Activated CD4-positive, alpha-beta T cell treated with anti-CD3 and anti-CD28 coated beads, Interleukin-2, amount 10 ng/mL, durations not matched to agents 7 days and 5 days (primary cell): ENCODE results near the gene SCARB2. TPM values are rescaled to one million over a fixed set of nuclear protein-coding genes. Genes with fewer than 3 reads are reported as not detected.

ENCODE experiments used
- CTCF ChIA-PET: fragments of 350-600 bp; sonication (Branson Sonifier 250); formaldehyde crosslinking; loops from one replicate; lab custom pipeline; 2021; ENCODE audit warnings: antibody characterized with exemption; lab: Charles Lee
- POLR2A ChIA-PET: fragments of 350-600 bp; sonication (Branson Sonifier 250); formaldehyde crosslinking; loops from one replicate; lab custom pipeline; 2021; ENCODE audit warnings: antibody characterized with exemption; lab: Charles Lee
- DNase-seq: peaks from one replicate; pipeline ENCODE4 v3.0.0-alpha.2; 2020
- H3K27ac Mint-ChIP-seq: one replicate; pipeline ENCODE4 v1.8.0; 2021; ENCODE audit warnings: mild to moderate bottlenecking, moderate library complexity, mixed read lengths
- H3K27me3 Mint-ChIP-seq: one replicate; pipeline ENCODE4 v1.8.0; 2021; ENCODE audit warnings: mixed read lengths
- H3K36me3 Mint-ChIP-seq: one replicate; pipeline ENCODE4 v1.8.0; 2021; ENCODE audit warnings: low read depth, mixed read lengths
- H3K4me1 Mint-ChIP-seq: one replicate; pipeline ENCODE4 v1.8.0; 2021; ENCODE audit warnings: mixed read lengths
- H3K4me3 Mint-ChIP-seq: one replicate; pipeline ENCODE4 v1.8.0; 2021; ENCODE audit warnings: mild to moderate bottlenecking, moderate library complexity, mixed read lengths
- H3K9me3 Mint-ChIP-seq: one replicate; pipeline ENCODE4 v1.8.0; 2021; ENCODE audit warnings: mixed read lengths
- total RNA-seq, 2 experiments: library from RNA; stranded (reverse); gene quantifications; one replicate each; pipeline ENCODE4 v1.2.3, GENCODE V29; 2021

SCARB2 gene
- total RNA-seq, 2 experiments from 2014 or later: 17.0 to 17.8 TPM

DNA sequence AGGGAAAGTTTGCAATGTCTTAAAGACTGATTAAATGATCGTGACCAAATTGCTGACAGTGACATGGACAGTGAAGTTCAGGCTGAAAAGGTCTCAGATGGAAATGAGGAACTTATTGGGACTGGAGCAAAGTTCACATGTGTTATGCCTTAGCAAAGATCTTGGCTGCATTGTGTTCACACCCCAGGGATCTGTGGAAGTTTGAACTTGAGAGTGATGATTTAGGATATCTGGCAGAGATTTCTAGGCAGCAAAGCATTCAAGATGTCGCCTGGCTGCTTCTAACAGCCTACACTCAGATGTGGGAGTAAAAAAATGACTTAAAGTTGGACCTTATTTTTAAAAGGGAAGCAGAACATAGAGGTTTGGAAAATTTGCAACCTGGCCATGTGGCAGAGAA, 21.4 kb downstream of the SCARB2 start:
- no peak overlapping the region for H3K4me3 Mint-ChIP-seq
- no peaks in the 10 kb centered on the region for H3K27me3 Mint-ChIP-seq
- ChIA-PET CTCF (interaction anchor here (3.0 kb wide), 1 partner anchor 13 kb away, joined by 11 read pairs; no protein-coding TSS in a partner anchor), POLR2A (no interaction called here)
- peaks cover 2% of the 10 kb centered on the region for H3K4me1 Mint-ChIP-seq
- no peak for DNase-seq
- H3K36me3 Mint-ChIP-seq: peaks cover 38% of the 10 kb centered on the region
- peaks cover 9% of the 10 kb centered on the region for H3K9me3 Mint-ChIP-seq
- no peak overlapping the region for H3K27ac Mint-ChIP-seq

DNA sequence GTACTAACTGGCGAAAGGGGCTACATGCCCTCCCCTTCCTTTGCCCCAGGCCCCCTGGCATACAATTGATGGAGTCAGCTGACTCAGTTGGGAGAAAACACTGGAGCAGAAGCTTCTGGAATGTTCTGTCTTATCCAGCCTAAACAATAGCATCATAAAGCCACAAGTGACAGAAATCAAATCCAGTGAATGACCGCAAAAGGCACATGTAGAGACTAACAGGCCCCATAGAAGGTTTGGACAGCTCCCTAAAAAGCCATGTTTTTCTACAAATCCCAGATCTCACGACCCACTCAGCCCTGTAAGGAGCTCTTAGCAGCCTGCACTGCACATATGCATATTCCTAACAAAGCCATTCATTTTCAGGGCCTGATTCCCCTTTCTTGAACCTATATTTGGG, 25.1 kb downstream of the SCARB2 start:
- CTCF ChIA-PET: interaction anchor here (1.3 to 1.7 kb wide), 2 partner anchors 9 to 15 kb away, joined by 3 to 5 read pairs; no protein-coding TSS in a partner anchor
- Mint-ChIP-seq H3K9me3 (peaks cover 9% of the 10 kb centered on the region), H3K27me3 (no peaks in the 10 kb centered on the region), H3K36me3 (peaks cover 24% of the 10 kb centered on the region), H3K27ac (no peak overlapping the region), H3K4me1 (no peaks in the 10 kb centered on the region), H3K4me3 (no peak overlapping the region)
- DNase-seq: no peak
- POLR2A ChIA-PET: no interaction called here

DNA sequence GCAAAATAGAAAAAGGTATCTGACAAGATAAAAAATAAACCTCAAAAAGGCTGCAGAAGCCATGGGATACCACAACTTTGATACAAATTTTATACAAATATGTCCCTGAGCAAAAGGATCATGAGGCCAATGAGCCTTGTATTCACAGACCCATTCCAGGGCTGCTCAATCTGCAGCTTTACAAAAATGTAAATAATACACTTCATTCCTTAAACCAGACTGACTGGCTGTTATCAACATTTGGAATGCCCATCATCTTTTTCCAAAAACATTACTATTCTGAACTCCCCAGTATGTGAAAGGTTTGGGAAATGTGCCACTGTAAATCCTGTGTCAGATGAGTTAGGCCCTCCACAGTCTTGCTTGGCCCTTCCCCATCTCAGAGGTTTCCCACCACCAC, 25.5 kb downstream of the SCARB2 start:
- no peaks in the 10 kb centered on the region for H3K27me3 Mint-ChIP-seq
- H3K36me3 Mint-ChIP-seq: peaks cover 21% of the 10 kb centered on the region
- CTCF ChIA-PET: interaction anchor here (1.7 kb wide), 1 partner anchor 8 kb away, joined by 5 read pairs; no protein-coding TSS in a partner anchor
- no peak overlapping the region for H3K27ac Mint-ChIP-seq
- H3K4me3 Mint-ChIP-seq: no peak overlapping the region
- peaks cover 9% of the 10 kb centered on the region for H3K9me3 Mint-ChIP-seq
- POLR2A ChIA-PET: interaction anchor here (0.7 kb wide), 1 partner anchor 11 kb away, joined by 5 read pairs; no protein-coding TSS in a partner anchor
- DNase-seq: no peak
- no peaks in the 10 kb centered on the region for H3K4me1 Mint-ChIP-seq

DNA sequence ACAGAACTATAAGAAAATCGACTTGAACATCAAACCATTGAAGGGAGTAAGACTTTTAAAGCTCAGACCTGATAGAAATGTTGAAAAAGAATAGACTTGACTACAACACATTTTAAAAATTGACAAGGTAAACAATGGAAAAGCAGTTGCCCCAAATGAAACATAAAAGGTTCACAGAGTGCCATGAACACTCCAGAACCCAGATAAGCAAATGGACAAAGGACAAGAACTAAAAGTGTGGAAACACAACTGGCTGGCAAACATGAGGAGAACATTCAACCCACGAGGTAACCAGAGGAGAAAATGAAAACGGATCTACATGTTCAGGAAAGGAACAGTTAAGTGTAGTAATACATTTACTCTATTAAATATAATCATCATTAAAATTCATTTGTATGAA, 26.5 kb downstream of the SCARB2 start:
- ChIA-PET CTCF (no interaction called here), POLR2A (no interaction called here)
- Mint-ChIP-seq H3K36me3 (peaks cover 11% of the 10 kb centered on the region), H3K9me3 (peaks cover 3% of the 10 kb centered on the region), H3K27me3 (no peaks in the 10 kb centered on the region), H3K4me1 (no peaks in the 10 kb centered on the region), H3K27ac (no peak overlapping the region), H3K4me3 (no peak overlapping the region)
- no peak for DNase-seq

DNA sequence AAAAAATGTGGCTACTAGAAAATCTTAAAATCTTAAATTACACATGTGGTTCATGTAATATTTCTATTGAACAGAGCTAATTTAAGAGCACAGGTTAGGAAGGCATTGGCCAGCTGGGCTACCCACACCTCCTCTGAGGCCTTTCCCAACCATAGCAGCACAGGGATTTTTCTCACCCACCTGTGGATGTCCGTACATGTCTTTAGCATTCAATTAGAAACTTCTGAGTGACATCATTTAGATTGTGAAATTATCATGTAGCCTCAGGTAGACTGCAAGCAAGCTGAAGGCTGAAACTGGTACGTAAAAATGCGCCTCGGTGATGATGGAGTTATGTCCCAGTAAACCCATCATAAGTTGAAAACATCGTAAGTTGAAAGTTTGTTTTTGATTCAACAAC, 31.2 kb downstream of the SCARB2 start:
- ChIA-PET POLR2A (no interaction called here), CTCF (no interaction called here)
- no peaks in the 10 kb centered on the region for H3K27me3 Mint-ChIP-seq
- H3K36me3 Mint-ChIP-seq: peaks cover 2% of the 10 kb centered on the region
- H3K9me3 Mint-ChIP-seq: no peaks in the 10 kb centered on the region
- no peak overlapping the region for H3K4me3 Mint-ChIP-seq
- no peak for DNase-seq
- H3K4me1 Mint-ChIP-seq: no peaks in the 10 kb centered on the region
- H3K27ac Mint-ChIP-seq: no peak overlapping the region

DNA sequence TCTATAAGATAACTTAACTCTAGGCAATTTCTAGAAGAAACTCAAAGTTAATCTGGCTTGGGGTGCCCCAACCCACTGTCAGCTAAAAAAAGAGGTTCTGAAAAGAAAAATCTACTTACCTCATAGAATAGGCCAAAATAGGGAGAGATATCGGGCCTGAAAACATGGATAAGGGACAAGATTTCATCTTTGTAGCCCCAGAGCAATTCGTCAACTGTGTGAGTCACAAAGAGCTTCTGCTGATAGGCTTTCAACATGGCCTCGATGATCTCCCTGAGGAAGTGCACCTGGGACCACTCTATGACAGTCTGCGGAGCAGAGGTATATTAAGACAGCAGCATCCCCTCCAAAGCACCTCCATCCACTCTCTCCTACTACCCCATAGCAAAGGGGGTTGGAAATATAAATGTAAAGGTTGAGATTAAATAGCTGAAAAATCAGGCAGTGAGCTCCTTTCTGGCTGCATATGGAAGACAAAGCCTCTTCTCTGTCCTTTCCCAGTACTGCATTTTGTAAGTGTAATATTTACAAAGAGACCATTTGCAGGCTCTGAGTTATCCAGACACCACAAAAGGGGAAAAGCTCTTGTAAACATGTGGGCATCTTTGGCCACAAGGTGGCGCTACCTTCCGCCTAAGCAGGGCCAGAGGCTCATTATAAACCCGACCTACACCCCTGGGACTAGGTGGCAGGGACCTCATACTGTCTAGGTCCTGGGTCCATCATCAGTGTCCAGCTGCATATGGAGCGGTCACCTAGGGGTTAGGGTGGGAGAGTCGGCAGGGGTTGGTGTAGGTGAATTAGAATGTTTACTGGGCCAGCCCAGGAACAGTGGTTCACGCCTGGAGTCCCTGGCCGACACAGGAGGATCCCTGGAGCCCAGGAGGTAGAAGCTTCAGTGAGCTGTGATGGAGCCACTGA, 34.0 kb downstream of the SCARB2 start:
- Mint-ChIP-seq H3K4me1 (no peaks in the 10 kb centered on the region), H3K4me3 (no peak overlapping the region), H3K36me3 (peaks cover 4% of the 10 kb centered on the region), H3K9me3 (no peaks in the 10 kb centered on the region), H3K27ac (no peak overlapping the region), H3K27me3 (no peaks in the 10 kb centered on the region)
- ChIA-PET CTCF (interaction anchor here (0.5 to 3.2 kb wide), 16 partner anchors 8 to 714 kb away, joined by 3 to 19 read pairs (median 4); partner anchors contain the start of gene NUP54), POLR2A (interaction anchor here (0.6 kb wide), 1 partner anchor 876 kb away, joined by 3 read pairs; no protein-coding TSS in a partner anchor)
- peak; percentile 86 for DNase-seq

DNA sequence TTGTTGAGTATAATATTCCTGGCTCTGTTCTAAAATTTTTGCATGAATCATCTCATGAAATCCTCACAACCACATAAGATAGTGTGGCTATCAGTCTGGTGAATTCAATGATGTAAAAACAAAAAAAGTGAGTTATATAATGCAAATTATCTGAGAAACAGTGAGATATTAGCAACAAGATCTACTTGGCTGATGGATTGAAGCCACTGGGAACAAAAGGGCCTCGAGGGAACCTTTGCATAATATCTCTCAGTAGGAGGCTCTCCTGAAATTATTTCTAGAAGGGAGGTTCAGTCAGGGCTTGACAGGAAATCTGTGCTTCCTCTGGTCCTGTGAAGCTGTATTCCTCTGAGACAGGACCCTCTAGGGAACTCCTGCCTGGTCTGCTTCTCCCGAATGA, 35.3 kb downstream of the SCARB2 start:
- no peak overlapping the region for H3K4me3 Mint-ChIP-seq
- no peak for DNase-seq
- no peaks in the 10 kb centered on the region for H3K9me3 Mint-ChIP-seq
- H3K27me3 Mint-ChIP-seq: no peaks in the 10 kb centered on the region
- no peak overlapping the region for H3K27ac Mint-ChIP-seq
- ChIA-PET CTCF (interaction anchor here (2.0 to 3.2 kb wide), 2 partner anchors 15 to 199 kb away, joined by 11 to 19 read pairs; no protein-coding TSS in a partner anchor), POLR2A (interaction anchor here (0.6 kb wide), 1 partner anchor 1029 kb away, joined by 3 read pairs; no protein-coding TSS in a partner anchor)
- H3K4me1 Mint-ChIP-seq: no peaks in the 10 kb centered on the region
- peaks cover 7% of the 10 kb centered on the region for H3K36me3 Mint-ChIP-seq

DNA sequence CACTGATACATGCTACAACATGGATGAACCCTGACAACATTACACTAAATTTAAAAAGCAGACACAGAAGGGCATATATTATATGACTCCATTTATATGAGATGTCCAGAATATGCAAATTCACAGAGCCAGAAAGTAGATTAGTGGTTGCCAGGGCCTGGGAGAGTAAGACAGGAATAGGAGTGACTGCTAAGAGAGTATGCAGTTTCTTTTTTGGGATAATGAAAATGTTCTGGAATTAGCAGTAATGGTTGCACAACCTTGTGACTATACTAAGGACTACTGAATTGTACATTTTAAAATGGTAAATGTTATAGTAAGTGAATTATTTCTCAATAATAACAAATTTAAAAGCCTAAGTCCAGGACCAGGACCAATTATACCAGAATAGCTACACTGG, 35.9 kb downstream of the SCARB2 start:
- no peak for DNase-seq
- ChIA-PET POLR2A (interaction anchor here (0.6 kb wide), 1 partner anchor 1029 kb away, joined by 3 read pairs; no protein-coding TSS in a partner anchor), CTCF (no interaction called here)
- Mint-ChIP-seq H3K4me1 (no peaks in the 10 kb centered on the region), H3K9me3 (no peaks in the 10 kb centered on the region), H3K36me3 (peaks cover 8% of the 10 kb centered on the region), H3K27me3 (no peaks in the 10 kb centered on the region), H3K4me3 (no peak overlapping the region), H3K27ac (no peak overlapping the region)

DNA sequence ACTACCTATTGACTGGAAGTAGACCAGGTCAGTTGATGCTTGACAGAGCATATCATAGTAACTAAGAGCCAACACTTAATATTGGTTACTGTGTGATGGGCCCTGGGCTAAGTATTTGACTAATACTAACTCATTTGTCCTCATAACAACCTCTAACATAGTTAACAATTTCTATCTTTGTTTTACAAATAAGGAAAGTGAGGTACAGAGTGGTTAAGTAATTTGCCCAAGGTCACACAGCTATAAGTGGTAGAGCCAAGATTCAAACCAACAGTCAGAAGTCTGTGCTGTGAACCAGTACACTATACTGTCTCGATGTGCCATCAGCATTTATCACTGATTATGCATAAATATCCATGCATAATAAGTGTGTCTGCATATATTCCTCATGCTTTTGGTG, 38.3 kb downstream of the SCARB2 start:
- Mint-ChIP-seq H3K9me3 (no peaks in the 10 kb centered on the region), H3K27ac (no peak overlapping the region), H3K4me3 (no peak overlapping the region), H3K27me3 (no peaks in the 10 kb centered on the region), H3K4me1 (no peaks in the 10 kb centered on the region), H3K36me3 (peaks cover 10% of the 10 kb centered on the region)
- no peak for DNase-seq
- ChIA-PET POLR2A (no interaction called here), CTCF (no interaction called here)

DNA sequence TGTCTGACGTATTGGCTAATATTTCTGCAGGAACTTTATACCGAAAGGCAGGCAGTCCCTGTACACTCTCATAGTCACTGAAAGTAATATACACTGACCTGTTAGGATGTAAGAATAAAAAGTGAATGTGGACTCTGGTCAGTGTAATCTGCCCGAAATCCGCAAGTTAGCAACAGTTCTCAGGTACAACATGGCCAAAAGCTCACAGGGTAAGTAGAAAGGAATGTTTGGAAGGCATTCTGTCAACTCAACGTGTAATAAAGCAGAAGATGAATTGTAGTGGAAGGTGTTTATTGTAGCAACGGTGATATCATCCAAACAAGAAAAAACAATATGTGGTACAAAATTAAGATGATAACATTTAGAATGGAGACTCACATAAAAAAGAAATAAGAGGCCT, 39.4 kb downstream of the SCARB2 start:
- H3K36me3 Mint-ChIP-seq: peaks cover 13% of the 10 kb centered on the region

DNA sequence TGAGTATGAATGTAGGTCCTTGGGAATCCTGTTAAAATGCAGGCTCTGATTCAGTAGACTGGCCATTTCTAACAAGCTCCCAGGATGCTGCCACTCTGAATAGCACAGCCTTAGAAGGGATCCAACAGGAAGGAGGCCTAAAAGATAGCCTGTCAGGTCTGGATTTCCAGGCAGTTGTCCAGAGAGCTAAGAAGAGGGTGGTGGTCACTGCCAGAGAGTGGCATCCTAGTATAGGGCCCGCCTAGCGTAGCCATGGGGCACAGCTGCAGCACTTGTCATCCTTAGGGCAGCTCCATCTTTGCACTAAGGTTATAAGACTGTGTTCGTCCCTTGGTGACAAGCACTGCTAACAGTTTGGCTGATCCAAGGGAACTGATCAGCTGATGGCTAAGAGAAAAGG, 44.9 kb downstream of the SCARB2 start:
- H3K27ac Mint-ChIP-seq: no peak overlapping the region
- H3K4me3 Mint-ChIP-seq: no peak overlapping the region
- POLR2A ChIA-PET: no interaction called here
- CTCF ChIA-PET: no interaction called here
- no peaks in the 10 kb centered on the region for H3K4me1 Mint-ChIP-seq
- no peaks in the 10 kb centered on the region for H3K27me3 Mint-ChIP-seq
- no peak for DNase-seq
- H3K9me3 Mint-ChIP-seq: no peaks in the 10 kb centered on the region
- peaks cover 18% of the 10 kb centered on the region for H3K36me3 Mint-ChIP-seq

More for the DNA sequence above, 39.4 kb downstream of the SCARB2 start:
- Mint-ChIP-seq H3K4me3 (no peak overlapping the region), H3K4me1 (no peaks in the 10 kb centered on the region), H3K27ac (no peak overlapping the region), H3K27me3 (no peaks in the 10 kb centered on the region), H3K9me3 (no peaks in the 10 kb centered on the region)
- no peak for DNase-seq
- POLR2A ChIA-PET: no interaction called here
- CTCF ChIA-PET: no interaction called here

DNA sequence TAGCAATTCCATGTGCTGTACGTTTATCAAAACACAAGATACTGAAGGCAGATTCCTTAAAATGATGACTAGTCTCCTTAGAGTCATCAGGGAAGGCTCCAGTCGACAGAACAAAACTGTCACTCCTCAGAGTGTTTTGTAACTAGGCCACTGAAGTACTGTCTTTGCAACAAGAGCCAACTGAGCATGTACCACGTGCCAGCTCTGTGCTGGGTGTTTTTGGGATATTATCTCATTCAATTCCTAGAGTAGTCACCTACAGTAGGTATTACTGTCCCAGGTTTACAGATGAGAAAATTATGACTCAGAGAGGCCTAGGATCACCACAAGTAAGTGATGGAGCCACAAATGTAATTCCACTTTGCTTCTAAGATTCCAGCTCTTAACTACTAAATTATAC, 47.1 kb downstream of the SCARB2 start:
- no peak overlapping the region for H3K27ac Mint-ChIP-seq
- no peaks in the 10 kb centered on the region for H3K9me3 Mint-ChIP-seq
- no peak for DNase-seq
- H3K4me1 Mint-ChIP-seq: no peaks in the 10 kb centered on the region
- peaks cover 18% of the 10 kb centered on the region for H3K36me3 Mint-ChIP-seq
- H3K4me3 Mint-ChIP-seq: no peak overlapping the region
- H3K27me3 Mint-ChIP-seq: no peaks in the 10 kb centered on the region
- ChIA-PET POLR2A (no interaction called here), CTCF (no interaction called here)

DNA sequence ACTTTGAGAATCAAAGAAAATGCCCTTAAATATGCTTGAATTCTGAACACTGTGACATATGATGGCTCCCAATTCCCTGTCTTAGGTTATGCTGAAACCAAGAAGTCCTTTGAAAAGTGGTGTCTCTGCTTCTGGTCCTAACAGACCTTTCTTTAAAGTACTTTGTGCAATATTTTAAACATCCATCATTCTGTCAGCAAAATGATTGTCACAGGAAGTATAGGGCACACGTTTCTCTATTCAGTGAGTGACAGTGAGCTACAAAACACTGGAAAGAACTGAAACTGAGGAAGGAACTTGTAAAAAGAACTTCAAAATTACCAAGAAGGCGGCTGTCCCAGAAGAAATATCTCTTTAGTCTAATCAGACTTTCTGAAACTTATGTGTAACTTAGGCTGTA, 53.3 kb downstream of the SCARB2 start:
- ChIA-PET POLR2A (no interaction called here), CTCF (interaction anchor here (1.9 kb wide), 1 partner anchor 19 kb away, joined by 7 read pairs; no protein-coding TSS in a partner anchor)
- Mint-ChIP-seq H3K27ac (no peak overlapping the region), H3K4me3 (no peak overlapping the region), H3K4me1 (no peaks in the 10 kb centered on the region), H3K9me3 (no peaks in the 10 kb centered on the region), H3K27me3 (no peaks in the 10 kb centered on the region), H3K36me3 (peaks cover 12% of the 10 kb centered on the region)
- DNase-seq: no peak
